ENCODE results near the gene MAGI2. TPM values are rescaled to one million over a fixed set of nuclear protein-coding genes. Genes with fewer than 3 reads are reported as not detected.

MAGI2 gene
- polyA plus RNA-seq, 1 experiment, result 0.81 TPM

GRCh38 chr7:79308192-79308591 lies 145.3 kb downstream of the MAGI2 start:
- no peak for DNase-seq (ENCODE audit: low read depth)
- ChIA-PET POLR2A (no interaction called here), CTCF (interaction anchor here (0.7 to 2.1 kb wide), 3 partner anchors 10 to 171 kb away, joined by 3 to 8 read pairs (median 4); no protein-coding TSS in a partner anchor)

GRCh38 chr7:79307376-79307775 lies 146.1 kb downstream of the MAGI2 start:
- Histone ChIP-seq H3K36me3 (ENCODE audit: control insufficient read depth, insufficient read depth, low read length) (no peaks in the 10 kb centered on the region), H3K27me3 (ENCODE audit: control insufficient read depth, insufficient read depth, low read length) (no peaks in the 10 kb centered on the region), H3K4me3 (ENCODE audit: low read depth, low read length) (no peak overlapping the region)
- no peak for DNase-seq (ENCODE audit: low read depth)
- CTCF ChIA-PET, result interaction anchor here (0.7 to 2.1 kb wide), 2 partner anchors 9 to 172 kb away, joined by 3 to 8 read pairs; no protein-coding TSS in a partner anchor
- no peak for TF ChIP-seq CTCF (IDR thresholded peaks at IDR 0.05; ENCODE audit: insufficient read depth, low read depth, low read length)
- POLR2A ChIA-PET, result no interaction called here

More at GRCh38 chr7:79308192-79308591, 145.3 kb downstream of the MAGI2 start:
- Histone ChIP-seq H3K36me3 (ENCODE audit: control insufficient read depth, insufficient read depth, low read length) (no peaks in the 10 kb centered on the region), H3K4me3 (ENCODE audit: low read depth, low read length) (no peak overlapping the region), H3K27me3 (ENCODE audit: control insufficient read depth, insufficient read depth, low read length) (no peaks in the 10 kb centered on the region)
- TF ChIP-seq CTCF (IDR thresholded peaks at IDR 0.05; ENCODE audit: insufficient read depth, low read depth, low read length), result peak; percentile 13; the same call in 1 of the 2 replicates

GRCh38 chr7:79304711-79305110 lies 148.8 kb downstream of the MAGI2 start:
- no peak for DNase-seq (ENCODE audit: low read depth)
- ChIA-PET CTCF (no interaction called here), POLR2A (no interaction called here)
- H3K4me3 ChIP-seq (ENCODE audit: low read depth, low read length), result no peak overlapping the region
- no peaks in the 10 kb centered on the region for H3K27me3 ChIP-seq (ENCODE audit: control insufficient read depth, insufficient read depth, low read length)
- TF ChIP-seq CTCF (IDR thresholded peaks at IDR 0.05; ENCODE audit: insufficient read depth, low read depth, low read length), result no peak
- no peaks in the 10 kb centered on the region for H3K36me3 ChIP-seq (ENCODE audit: control insufficient read depth, insufficient read depth, low read length)

- POLR2A ChIA-PET, result no interaction called here
- TF ChIP-seq CTCF (IDR thresholded peaks at IDR 0.05; ENCODE audit: insufficient read depth, low read depth, low read length), result no peak
- no peaks in the 10 kb centered on the region for H3K36me3 ChIP-seq (ENCODE audit: control insufficient read depth, insufficient read depth, low read length)
- DNase-seq (ENCODE audit: low read depth), result no peak
- H3K4me3 ChIP-seq (ENCODE audit: low read depth, low read length), result no peak overlapping the region
- H3K27me3 ChIP-seq (ENCODE audit: control insufficient read depth, insufficient read depth, low read length), result no peaks in the 10 kb centered on the region
- CTCF ChIA-PET, result interaction anchor here (0.6 to 1.9 kb wide), 7 partner anchors 9 to 745 kb away, joined by 3 to 5 read pairs (median 3); no protein-coding TSS in a partner anchor
Measured at GRCh38 chr7:79302293-79302692, 151.2 kb downstream of the MAGI2 start.

- no peaks in the 10 kb centered on the region for H3K36me3 ChIP-seq (ENCODE audit: control insufficient read depth, insufficient read depth, low read length)
- ChIA-PET CTCF (interaction anchor here (0.6 to 1.9 kb wide), 4 partner anchors 19 to 746 kb away, joined by 3 to 5 read pairs (median 4); no protein-coding TSS in a partner anchor), POLR2A (no interaction called here)
- no peak for DNase-seq (ENCODE audit: low read depth)
- no peak for TF ChIP-seq CTCF (IDR thresholded peaks at IDR 0.05; ENCODE audit: insufficient read depth, low read depth, low read length)
- no peak overlapping the region for H3K4me3 ChIP-seq (ENCODE audit: low read depth, low read length)
- H3K27me3 ChIP-seq (ENCODE audit: control insufficient read depth, insufficient read depth, low read length), result no peaks in the 10 kb centered on the region
Measured at GRCh38 chr7:79301419-79301818, 152.0 kb downstream of the MAGI2 start.

All from BJ (cell line).